Erythroblast (primary cell): ENCODE results near the gene NEIL3.

Experiments used
- DNase-seq, 2 experiments: peaks; one replicate each; lab custom pipeline; 2025; lab: John Stamatoyannopoulos, UW
- GATA1 ChIP-seq: IDR thresholded peaks from 2 replicates; pipeline ENCODE4 v1.6.1; 2011; ENCODE audit warnings: low read depth, mild to moderate bottlenecking, control low read depth, low read length, moderate library complexity
- POLR2A ChIP-seq: IDR thresholded peaks from 2 replicates; pipeline ENCODE4 v1.6.1; 2011; ENCODE audit warnings: mild to moderate bottlenecking, low read length

Gene NEIL3

GRCh38 chr4:177315767-177316464, 6.2 kb downstream of the NEIL3 start:
- TF ChIP-seq GATA1 (no peak), POLR2A (no peak)
- no peak for DNase-seq

- TF ChIP-seq POLR2A (no peak), GATA1 (no peak)
- DNase-seq, result no peak
Measured at GRCh38 chr4:177320721-177321120, 11.0 kb downstream of the NEIL3 start.

- TF ChIP-seq GATA1 (no peak), POLR2A (no peak)
- no peak for DNase-seq
Measured at GRCh38 chr4:177321647-177322046, 12.0 kb downstream of the NEIL3 start.

GRCh38 chr4:177322266-177322665, 12.6 kb downstream of the NEIL3 start:
- no peak for DNase-seq

GRCh38 chr4:177322881-177323280, 13.2 kb downstream of the NEIL3 start:
- DNase-seq, result no peak
- TF ChIP-seq POLR2A, result no peak
- TF ChIP-seq GATA1, result no peak

More at GRCh38 chr4:177322266-177322665, 12.6 kb downstream of the NEIL3 start:
- no peak for TF ChIP-seq POLR2A
- TF ChIP-seq GATA1, result no peak

GRCh38 chr4:177323416-177323815, 13.7 kb downstream of the NEIL3 start:
- TF ChIP-seq GATA1 (no peak), POLR2A (no peak)
- no peak for DNase-seq

- DNase-seq, result no peak
- no peak for TF ChIP-seq GATA1
- no peak for TF ChIP-seq POLR2A
Measured at GRCh38 chr4:177332119-177332518, 22.4 kb downstream of the NEIL3 start.

- peak; percentile 35 to 36 for DNase-seq
- TF ChIP-seq GATA1 (no peak), POLR2A (no peak)
Measured at GRCh38 chr4:177339477-177340374, 30.1 kb downstream of the NEIL3 start.

- no peak for DNase-seq
- no peak for TF ChIP-seq GATA1
- no peak for TF ChIP-seq POLR2A
Measured at GRCh38 chr4:177348348-177348747, 38.7 kb downstream of the NEIL3 start.

GRCh38 chr4:177349191-177349590, 39.5 kb downstream of the NEIL3 start:
- TF ChIP-seq POLR2A (no peak), GATA1 (no peak)
- DNase-seq, result no peak

GRCh38 chr4:177351622-177352244, 42.1 kb downstream of the NEIL3 start:
- no peak for DNase-seq
- no peak for TF ChIP-seq POLR2A
- TF ChIP-seq GATA1, result no peak

- no peak for DNase-seq
- TF ChIP-seq POLR2A (no peak), GATA1 (no peak)
Measured at GRCh38 chr4:177356206-177356605, 46.5 kb downstream of the NEIL3 start.

- TF ChIP-seq POLR2A (no peak), GATA1 (no peak)
- no peak for DNase-seq
Measured at GRCh38 chr4:177356921-177357320, 47.2 kb downstream of the NEIL3 start.

- TF ChIP-seq GATA1, result no peak
- TF ChIP-seq POLR2A, result no peak
- no peak for DNase-seq
Measured at GRCh38 chr4:177367336-177367735, 57.7 kb downstream of the NEIL3 start.
